Fibroblast of mammary gland (primary cell): ENCODE data around the gene EN1.

Source experiments
- DNase-seq: peaks from one replicate; pipeline ENCODE4 v3.0.0-alpha.2; 2010; ENCODE audit warnings: low read depth
- H3K4me3 ChIP-seq: 2 replicates; pipeline ENCODE4 v1.5.1; 2011; ENCODE audit warnings: low read depth, mild to moderate bottlenecking, low read length, moderate library complexity; ENCODE audit not compliant: control insufficient read depth
- CTCF ChIP-seq: conservative IDR thresholded peaks from 2 replicates; pipeline ENCODE4 v1.5.1; 2011; ENCODE audit warnings: low read depth, low read length, inconsistent platforms; ENCODE audit not compliant: control insufficient read depth, insufficient read depth

The EN1 gene

DNA sequence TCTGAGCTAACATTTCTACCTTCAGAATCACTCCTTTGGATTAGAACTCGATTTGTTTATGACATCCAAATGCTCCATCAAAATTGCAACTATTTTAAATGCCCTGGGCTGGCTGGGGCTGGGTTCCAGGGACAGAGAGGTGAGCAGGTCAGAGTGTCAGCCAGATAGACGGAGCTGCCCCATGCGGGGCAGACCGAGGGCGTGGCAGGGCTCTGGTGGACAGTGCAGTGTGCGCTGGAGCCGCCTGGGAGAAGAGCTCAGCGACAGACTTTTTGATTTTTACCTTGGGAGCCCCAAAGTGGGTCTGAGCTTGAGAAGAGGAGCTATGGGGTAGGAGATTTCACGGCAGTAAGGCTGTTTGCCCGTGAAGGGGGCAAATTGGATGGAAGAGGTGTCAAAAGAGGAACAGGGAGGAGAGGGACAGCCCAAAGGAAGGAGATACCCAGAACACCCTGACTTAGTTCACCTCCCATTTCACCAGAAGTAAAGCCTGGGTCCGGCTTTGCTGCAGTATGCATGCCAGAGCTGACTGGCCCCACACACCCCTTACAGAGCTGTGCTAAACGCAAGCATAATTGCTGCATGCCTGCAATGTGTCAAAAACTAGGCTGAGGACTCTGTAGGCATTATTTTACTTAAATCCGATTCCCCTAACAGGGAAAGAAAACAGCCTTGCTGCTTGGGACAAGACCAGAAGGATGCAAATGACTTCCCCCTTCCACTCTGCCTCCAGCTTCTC lies 33.7 kb downstream of the EN1 start:
- no peak overlapping the region for H3K4me3 ChIP-seq
- no peak for TF ChIP-seq CTCF
- DNase-seq: no peak

- no peak for TF ChIP-seq CTCF
- no peak overlapping the region for H3K4me3 ChIP-seq
- peak; percentile 52 for DNase-seq
Observed at GRCh38 chr2:118813111-118813510, 34.3 kb downstream of the EN1 start.

GRCh38 chr2:118812552-118812951 lies 34.9 kb downstream of the EN1 start:
- H3K4me3 ChIP-seq: no peak overlapping the region
- DNase-seq: no peak
- TF ChIP-seq CTCF: no peak

DNA sequence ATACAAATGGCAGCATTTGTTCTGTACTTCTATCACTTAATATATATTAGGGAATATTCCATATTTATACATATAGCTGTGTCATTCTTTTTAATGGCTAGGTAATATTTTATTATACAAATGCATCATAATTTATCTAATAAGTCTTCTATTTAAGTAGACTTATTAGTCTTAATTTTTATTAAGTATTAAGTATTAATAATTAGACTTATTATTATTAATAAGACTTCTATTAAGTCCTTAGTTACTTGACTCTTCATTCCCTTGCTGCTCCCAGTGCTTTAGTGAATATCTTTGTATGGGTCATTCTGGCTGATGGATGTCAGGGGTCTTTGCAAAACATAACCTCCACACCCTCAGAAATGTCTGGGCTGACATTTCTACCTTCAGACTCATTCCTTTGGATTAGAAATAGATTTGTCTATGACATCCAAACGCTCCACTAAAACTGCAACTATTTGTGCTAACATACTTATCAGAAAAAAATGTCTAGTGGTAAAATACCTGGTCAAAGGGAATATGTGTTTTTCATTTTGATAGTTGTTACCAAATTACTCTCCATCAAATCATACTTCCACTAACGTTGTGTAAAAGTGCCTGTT lies 35.8 kb downstream of the EN1 start:
- no peak for TF ChIP-seq CTCF
- DNase-seq: no peak
- H3K4me3 ChIP-seq: no peak overlapping the region

DNA sequence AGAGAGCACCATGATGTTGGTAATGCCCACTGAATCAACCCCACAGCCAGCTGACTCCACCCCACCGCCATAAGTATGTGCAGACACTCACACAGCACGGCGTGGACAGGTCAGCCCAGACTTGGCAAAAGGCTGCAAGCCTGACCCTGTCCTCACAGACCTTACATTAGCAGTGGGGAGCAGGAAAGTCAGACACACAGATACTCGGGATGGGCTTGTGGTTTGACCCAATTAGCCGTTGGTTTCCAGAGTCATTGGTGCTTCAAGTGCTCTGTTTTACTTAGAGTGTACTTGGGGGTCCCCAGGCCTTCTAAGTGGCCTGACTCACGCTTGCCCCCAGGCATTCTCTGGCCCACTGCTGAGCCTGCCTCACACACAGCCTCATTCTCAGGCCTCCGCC lies 36.7 kb downstream of the EN1 start:
- DNase-seq: no peak
- H3K4me3 ChIP-seq: no peak overlapping the region
- TF ChIP-seq CTCF: no peak

DNA sequence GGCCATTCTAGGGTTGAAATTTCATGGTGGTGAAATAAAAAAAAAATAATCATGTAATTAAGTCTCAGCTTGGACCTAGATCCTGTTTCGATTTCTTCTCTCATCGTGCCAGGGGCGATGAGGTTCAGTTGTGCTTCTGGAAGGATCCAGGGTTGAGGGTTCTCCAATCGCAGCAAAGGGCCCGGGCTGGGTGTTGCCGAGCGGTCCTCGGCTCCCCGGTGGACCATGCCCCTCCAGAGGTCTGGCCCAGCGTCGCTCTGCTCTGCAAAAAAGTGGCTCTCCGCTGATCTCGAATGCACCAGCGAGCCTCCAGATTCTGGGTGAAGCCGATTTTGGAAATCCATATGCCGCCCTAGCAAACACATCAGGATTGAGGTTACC lies 39.0 kb downstream of the EN1 start:
- no peak for TF ChIP-seq CTCF
- DNase-seq: no peak
- no peak overlapping the region for H3K4me3 ChIP-seq
